Forelimb muscle (tissue), 1 donor: ENCODE data around the gene FPR1. TPM values are rescaled to one million over a fixed set of nuclear protein-coding genes. Genes with fewer than 3 reads are reported as not detected.
A peak's percentile ranks its signal among the peaks of the same experiment; 100 is the strongest.

Experiments used
- DNase-seq: peaks from one replicate; pipeline ENCODE4 v3.0.0-alpha.2; 2013; ENCODE audit warnings: low read depth
- polyA plus RNA-seq: library from polyadenylated mRNA; unstranded; fragments of 120-200 nt; gene quantifications from one replicate; pipeline ENCODE4 v1.2.1, GENCODE V29; 2013; ENCODE audit not compliant: insufficient read length

FPR1 gene
- polyA plus RNA-seq, 1 donor, result 1.1 TPM

DNA sequence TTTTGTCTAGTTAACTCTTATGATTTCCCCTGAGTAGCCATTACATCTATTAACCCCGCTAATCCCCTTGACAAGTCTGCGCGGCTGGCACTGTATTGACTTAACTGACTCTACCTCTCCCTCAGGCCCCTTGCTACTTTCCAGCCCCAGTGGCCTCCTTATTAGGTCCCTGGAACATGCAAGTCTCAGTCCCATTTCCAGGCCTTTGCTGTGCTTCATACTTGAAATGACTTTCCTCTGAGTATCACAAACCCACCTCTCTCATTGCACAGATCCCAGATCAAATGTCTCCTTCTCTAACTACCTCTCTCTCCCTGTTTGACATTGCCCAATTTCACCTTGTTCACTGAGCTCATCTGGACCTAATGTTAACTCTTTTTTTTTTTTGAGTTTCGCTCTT, 45.4 kb downstream of the FPR1 start:
- DNase-seq, result no peak

DNA sequence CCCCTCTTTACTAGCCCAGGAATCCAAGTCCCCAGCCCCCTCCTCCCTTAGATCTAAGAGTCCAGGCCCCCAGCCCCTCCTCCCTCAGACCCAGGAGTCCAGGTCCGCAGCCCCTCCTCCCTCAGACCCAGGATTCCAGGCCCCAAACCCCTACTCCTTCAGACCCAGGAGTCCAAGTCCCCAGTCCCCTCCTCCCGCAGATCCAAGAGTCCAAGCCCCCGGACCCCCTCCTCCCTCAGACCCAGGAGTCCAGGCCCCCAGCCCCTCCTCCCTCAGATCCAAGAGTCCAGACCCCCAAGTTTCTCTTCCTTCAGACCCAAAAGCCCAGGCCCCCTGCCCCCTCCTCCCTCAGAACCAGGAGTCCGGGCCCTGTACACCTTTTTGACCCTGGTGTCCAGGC, 47.1 kb downstream of the FPR1 start:
- no peak for DNase-seq

DNA sequence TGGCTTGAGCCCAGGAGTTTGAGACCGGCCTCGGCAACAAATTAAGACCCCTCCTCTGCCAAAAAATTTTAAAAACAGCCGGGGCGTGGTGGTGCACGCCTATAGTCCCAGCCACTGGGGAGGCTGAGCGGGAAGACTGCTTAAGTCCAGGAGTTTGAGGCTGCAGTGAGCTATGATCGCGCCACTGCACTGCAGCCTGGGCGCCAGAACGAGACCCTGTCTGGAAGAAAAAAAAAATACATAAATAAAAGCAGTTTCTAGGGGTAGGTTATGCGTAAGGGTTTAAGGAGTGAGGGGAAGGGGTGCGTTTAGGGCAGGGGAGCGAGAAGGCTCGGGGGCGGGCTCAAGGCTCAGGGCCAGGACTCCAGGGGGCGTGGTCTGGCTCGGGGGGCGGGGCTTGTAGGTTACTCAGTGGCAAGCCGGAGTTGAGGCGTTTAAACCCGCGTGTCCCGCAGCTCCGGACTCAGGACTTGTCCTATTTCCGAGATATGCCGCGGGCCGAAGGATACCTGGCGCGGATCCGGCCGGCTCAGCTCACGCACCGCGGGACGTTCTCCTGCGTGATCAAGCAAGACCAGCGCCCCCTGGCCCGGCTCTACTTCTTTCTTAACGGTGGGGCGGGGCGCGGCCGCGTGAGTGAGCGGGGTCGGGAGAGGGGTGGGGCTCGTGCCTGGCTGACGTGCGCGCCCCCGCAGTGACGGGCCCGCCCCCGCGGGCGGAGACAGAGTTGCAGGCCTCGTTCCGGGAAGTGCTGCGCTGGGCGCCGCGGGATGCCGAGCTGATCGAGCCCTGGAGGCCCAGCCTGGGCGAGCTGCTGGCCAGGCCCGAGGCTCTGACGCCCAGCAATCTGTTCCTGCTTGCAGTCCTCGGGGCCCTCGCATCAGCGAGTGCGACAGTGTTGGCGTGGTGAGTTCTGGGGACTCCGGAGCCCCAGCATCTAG, 47.8 kb downstream of the FPR1 start:
- peak; percentile 73 for DNase-seq

DNA sequence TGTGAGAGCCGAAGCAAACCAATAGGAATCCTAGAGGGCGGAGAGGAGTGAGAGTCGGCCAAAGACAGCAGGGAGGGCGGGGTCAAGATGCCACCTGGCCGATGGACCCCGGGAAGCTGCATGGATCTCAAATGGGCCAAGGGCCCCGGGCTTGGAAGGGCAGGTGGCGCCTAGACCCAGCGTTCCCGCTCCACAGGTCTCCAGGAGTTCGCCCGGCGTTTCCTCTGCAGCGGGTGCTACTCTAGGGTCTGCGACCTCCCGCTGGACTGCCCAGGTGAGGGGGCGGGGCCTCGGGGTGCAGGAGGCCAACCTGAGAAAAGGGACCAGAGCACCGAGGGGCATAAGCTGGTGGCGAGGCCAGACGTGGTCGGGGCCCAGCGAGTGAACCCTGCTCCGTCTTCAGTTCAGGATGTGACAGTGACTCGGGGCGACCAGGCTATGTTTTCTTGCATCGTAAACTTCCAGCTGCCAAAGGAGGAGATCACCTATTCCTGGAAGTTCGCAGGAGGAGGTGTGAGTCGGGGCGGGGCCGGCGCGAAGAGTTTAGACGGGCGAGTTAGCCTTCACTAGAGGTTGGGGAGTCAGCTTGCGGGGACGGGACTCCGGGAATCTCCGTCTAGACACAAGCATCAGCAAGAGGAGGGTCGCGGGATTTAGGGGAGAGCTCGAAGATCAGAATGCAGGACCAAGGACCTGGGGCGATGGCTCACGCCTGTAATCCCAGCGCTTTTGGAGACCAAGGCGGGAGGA, 48.7 kb downstream of the FPR1 start:
- no peak for DNase-seq

DNA sequence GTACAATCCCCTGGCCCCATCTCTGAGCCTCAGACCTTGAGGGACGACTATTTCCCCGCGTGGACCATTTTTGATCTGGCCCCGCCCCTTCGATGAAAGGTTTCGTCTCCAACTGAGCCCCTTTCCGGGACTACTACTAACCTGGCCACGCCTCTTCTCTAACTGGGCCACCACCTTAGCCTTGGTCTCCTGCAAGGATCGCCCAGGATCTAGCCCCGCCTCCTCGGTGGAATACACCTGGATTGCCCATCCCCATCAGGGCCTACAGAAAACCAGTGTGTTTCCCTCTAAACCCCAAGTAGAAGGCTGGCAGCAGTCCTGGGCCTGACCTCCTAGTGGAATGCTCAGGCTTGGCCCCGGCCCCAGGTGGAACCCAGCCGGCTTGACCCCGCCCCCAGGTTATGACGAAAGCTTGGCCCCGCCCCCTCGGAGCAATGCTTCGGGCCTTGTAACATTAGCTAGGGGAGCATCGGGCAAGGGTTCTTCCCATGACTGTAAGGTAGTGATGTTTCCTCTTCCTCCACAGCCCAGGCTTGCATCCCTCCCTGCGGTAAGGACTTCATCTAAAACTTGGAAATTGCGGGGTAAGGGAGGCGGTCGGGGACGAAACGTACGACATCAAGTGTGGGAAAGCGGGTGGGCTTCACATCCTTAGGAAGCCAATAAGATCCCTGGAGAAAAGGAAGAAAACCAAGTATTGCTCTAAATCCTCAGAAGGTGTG, 49.4 kb downstream of the FPR1 start:
- DNase-seq, result no peak

DNA sequence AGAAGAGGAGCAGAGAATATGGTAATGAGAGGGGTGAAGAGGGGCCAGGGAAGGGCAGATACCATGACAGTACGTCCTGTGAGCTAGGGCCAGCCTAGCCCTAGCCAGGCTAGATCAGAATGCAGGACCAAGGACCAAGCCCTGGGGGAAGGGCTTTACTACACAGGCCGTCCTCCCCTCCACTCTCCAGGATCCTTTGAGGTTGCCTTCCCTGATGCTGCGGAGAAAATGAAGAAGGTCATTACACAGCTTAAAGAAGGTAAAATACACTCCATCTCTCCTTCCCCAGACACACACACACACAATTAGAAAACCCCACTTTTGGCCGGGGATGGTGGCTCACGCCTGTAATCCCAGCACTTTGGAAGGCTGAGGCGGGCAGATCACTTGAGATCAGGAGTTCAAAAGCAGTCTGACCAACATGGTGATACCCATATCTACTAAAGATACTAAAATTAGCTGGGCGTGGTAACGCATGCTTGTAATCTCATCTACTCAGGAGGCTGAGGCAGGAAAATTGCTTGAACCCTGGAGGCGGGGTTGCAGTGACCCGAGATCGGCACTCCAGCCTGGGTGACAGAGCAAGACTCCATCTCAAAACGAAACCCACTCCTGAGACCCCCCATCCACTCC, 50.1 kb downstream of the FPR1 start:
- no peak for DNase-seq

DNA sequence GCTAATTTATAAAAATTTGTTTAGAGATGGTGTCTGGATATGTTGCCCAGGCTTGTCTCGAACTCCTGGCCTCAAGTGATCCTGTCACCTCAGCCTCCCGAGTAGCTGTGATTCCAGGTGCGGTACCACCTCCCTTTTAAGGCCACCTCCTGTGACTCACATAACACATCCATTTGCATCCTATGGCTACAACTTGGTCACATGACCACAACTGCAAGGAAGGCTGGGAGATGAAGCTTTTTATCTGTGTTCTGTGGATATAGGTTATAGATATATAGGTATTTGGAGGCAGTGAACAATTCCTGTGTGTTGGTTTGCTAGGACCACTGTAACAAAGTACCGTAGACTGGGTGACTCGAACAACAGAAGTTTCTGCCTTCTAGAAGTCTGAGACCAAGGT, 52.5 kb downstream of the FPR1 start:
- DNase-seq, result no peak

DNA sequence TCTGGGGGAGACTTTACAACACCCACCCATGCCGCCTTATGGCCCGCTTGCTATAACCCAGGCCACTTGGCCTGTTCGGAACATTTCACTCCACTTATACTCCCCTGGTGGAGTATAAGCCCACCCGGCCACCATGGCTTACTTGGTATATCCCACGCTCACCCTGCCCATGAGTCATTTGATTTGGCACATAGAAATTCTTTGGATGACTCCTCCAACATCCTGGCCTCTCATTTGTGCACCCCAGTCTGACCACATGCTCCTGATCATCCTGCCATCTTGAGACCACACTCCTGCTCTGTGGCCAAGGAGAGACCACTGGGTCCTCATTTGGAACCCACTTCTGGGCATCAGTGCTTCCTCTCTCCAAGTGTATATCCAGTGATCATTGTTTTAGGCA, 53.4 kb downstream of the FPR1 start:
- no peak for DNase-seq

DNA sequence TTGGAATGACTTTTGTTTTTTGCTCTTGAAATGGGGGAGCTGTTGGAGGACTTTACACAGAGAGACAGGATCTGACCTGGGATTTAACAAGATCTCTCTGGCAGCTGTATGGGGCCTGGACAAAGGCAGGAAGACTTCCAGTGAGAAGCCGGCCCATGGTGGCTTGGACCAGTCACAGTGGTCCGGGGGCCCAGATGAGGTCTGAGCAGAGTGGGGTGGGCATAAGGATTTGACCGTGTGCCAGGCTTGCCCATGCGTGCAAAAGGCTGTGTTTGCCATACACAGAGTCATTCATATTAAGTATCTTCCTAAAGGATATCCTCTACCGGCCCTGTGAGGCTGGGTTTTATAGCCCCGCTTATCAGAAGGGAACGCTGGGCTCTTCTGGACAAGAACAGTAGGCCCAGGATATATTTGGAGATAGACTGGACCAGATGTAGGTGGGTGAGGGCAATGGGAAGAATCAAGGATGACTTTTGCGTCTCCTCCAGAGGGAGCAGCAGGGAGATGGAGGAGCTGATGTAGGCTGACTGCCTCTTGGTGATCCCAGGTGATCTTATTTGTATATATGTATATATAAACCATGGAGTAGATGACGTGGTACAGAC, 54.4 kb downstream of the FPR1 start:
- no peak for DNase-seq

DNA sequence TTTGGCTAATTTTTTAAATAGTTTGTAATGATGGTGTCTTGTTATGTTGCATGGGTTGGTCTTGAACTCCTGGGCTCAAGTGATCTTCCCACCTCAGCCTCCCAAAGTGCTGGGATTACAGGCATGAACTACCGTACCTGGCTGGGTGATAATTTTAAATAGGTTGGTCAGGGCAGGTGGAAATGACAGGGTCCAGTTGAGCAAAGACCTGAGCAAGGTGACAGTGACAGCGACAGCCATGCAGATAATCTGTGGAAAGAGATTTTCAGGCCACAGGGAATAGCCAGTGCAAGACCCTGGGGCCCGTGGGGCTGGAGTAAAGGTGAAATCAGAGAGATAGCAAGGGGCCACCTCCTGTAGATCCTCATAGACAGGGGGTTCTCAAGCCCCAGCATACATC, 55.1 kb downstream of the FPR1 start:
- DNase-seq, result no peak

Other genes with a start within 250 kb of the FPR1 start
- 0.15 TPM for gene SIGLEC6, start 220.2 kb downstream of the FPR1 start, polyA plus RNA-seq
- gene ZNF175, start 180.6 kb downstream of the FPR1 start, polyA plus RNA-seq, result 8.1 TPM
- gene SIGLEC5, start 121.5 kb downstream of the FPR1 start, polyA plus RNA-seq, result 0.71 TPM
- gene SIGLEC14, start 105.1 kb downstream of the FPR1 start, polyA plus RNA-seq, result 0.94 TPM
- gene SPACA6, start 58.5 kb downstream of the FPR1 start, polyA plus RNA-seq, result 7.4 TPM
- gene HAS1, start 27.9 kb downstream of the FPR1 start, polyA plus RNA-seq, result 0.11 TPM
- 0.19 TPM for gene FPR2, start 9.3 kb upstream of the FPR1 start, polyA plus RNA-seq
- 0.16 TPM for gene FPR3, start 43.3 kb upstream of the FPR1 start, polyA plus RNA-seq
- gene ZNF577, start 136.1 kb upstream of the FPR1 start, polyA plus RNA-seq, result 21.9 TPM
- 11.1 TPM for gene ZNF649, start 153.1 kb upstream of the FPR1 start, polyA plus RNA-seq
- 6.1 TPM for gene ZNF613, start 175.6 kb upstream of the FPR1 start, polyA plus RNA-seq
- gene ZNF350, start 235.0 kb upstream of the FPR1 start, polyA plus RNA-seq, result 7.0 TPM